HepG2 (cell line): ENCODE data around the gene NHERF2. TPM values are rescaled to one million over a fixed set of nuclear protein-coding genes. Genes with fewer than 3 reads are reported as not detected.

ENCODE experiments used
- CREM ChIP-seq, 2 experiments: sonication (generic) in 1 of 2; formaldehyde crosslinking in 1 of 2; IDR thresholded peaks; 2 replicates each; pipeline versions ENCODE4 v1.4.0 to v1.6.1; 2016 to 2020; ENCODE audit warnings: antibody characterized with exemption in 1 of 2, mild to moderate bottlenecking in 1 of 2, missing genetic modification reagents in 1 of 2
- POGZ ChIP-seq: sonication (generic); formaldehyde crosslinking; IDR thresholded peaks from 2 replicates; pipeline ENCODE4 v1.4.0; 2020; ENCODE audit warnings: mild to moderate bottlenecking, missing genetic modification reagents
- RXRA ChIP-seq: sonication (generic); formaldehyde crosslinking; IDR thresholded peaks from 2 replicates; pipeline ENCODE4 v1.5.1; 2020; ENCODE audit warnings: missing genetic modification reagents
- SOX5 ChIP-seq: IDR thresholded peaks from 2 replicates; pipeline ENCODE4 v1.6.1; 2016; ENCODE audit warnings: borderline replicate concordance
- TOPORS ChIP-seq: sonication (generic); formaldehyde crosslinking; IDR thresholded peaks from 2 replicates; pipeline ENCODE4 v1.8.0; 2023; ENCODE audit warnings: mild to moderate bottlenecking, missing genetic modification reagents
- ZKSCAN5 ChIP-seq: sonication (generic); formaldehyde crosslinking; IDR thresholded peaks from 2 replicates; pipeline ENCODE4 v1.5.1; 2020; ENCODE audit warnings: mild to moderate bottlenecking, missing genetic modification reagents
- ZNF121 ChIP-seq: sonication (generic); formaldehyde crosslinking; IDR thresholded peaks from 2 replicates; pipeline ENCODE4 v1.5.0; 2020; ENCODE audit warnings: mild to moderate bottlenecking, missing genetic modification reagents
- ZNF558 ChIP-seq: sonication (generic); formaldehyde crosslinking; IDR thresholded peaks from 2 replicates; pipeline ENCODE4 v1.9.0; 2022; ENCODE audit warnings: mild to moderate bottlenecking, missing genetic modification reagents, borderline replicate concordance
- ZNF660 ChIP-seq: sonication (generic); formaldehyde crosslinking; IDR thresholded peaks from 2 replicates; pipeline ENCODE4 v1.5.1; 2020; ENCODE audit warnings: mild to moderate bottlenecking, low read depth, missing genetic modification reagents, borderline replicate concordance
- ZNF747 ChIP-seq: sonication (generic); formaldehyde crosslinking; IDR thresholded peaks from 2 replicates; pipeline ENCODE4 v1.8.1; 2023; ENCODE audit warnings: missing genetic modification reagents, mild to moderate bottlenecking, borderline replicate concordance
- ZNF816 ChIP-seq: sonication (generic); formaldehyde crosslinking; IDR thresholded peaks from 2 replicates; pipeline ENCODE4 v1.8.0; 2022; ENCODE audit warnings: missing genetic modification reagents, mild to moderate bottlenecking, borderline replicate concordance
- ZNF891 ChIP-seq: sonication (generic); formaldehyde crosslinking; IDR thresholded peaks from 2 replicates; pipeline ENCODE4 v1.5.0; 2020; ENCODE audit warnings: mild to moderate bottlenecking, missing genetic modification reagents
- ZSCAN9 ChIP-seq: IDR thresholded peaks from 2 replicates; pipeline ENCODE4 v1.6.1; 2016; ENCODE audit warnings: borderline replicate concordance
- ZZZ3 ChIP-seq: sonication (generic); formaldehyde crosslinking; IDR thresholded peaks from 2 replicates; pipeline ENCODE4 v1.4.0; 2020; ENCODE audit warnings: missing genetic modification reagents, mild to moderate bottlenecking, borderline replicate concordance
- polyA plus RNA-seq, 8 experiments: library from polyadenylated mRNA; depleted of rRNA in 3 of 8; stranded (reverse) in 7 of 8; unstranded in 1 of 8; fragments of >200 nt; fragmentation: Illumina TruSeq in 4 of 8; extraction: Trizol in 4 of 8; gene quantifications; 2 replicates each; pipeline versions ENCODE4 v1.2.1 to v1.2.3, GENCODE V29; 2011 to 2016; ENCODE audit warnings: low read depth in 4 of 8, missing spikeins in 1 of 8, mixed read lengths in 1 of 8; ENCODE audit not compliant: insufficient read depth in 1 of 8
- total RNA-seq, 5 experiments: library from RNA; depleted of rRNA; stranded (reverse); fragments of >200 nt; fragmentation: Illumina TruSeq; extraction: Trizol; gene quantifications; 2 replicates each; pipeline ENCODE4 v1.2.3, GENCODE V29; 2016; ENCODE audit warnings: low read depth in 1 of 5
- TF ChIP-seq, protein P1 (sequence below): sonication (generic); formaldehyde crosslinking; IDR thresholded peaks from 2 replicates; pipeline ENCODE4 v1.4.0; 2020; ENCODE audit warnings: mild to moderate bottlenecking, missing genetic modification reagents, borderline replicate concordance
- TF ChIP-seq, protein P2 (sequence below): sonication (generic); formaldehyde crosslinking; IDR thresholded peaks from 2 replicates; pipeline ENCODE4 v1.4.0; 2020; ENCODE audit warnings: low read depth, mild to moderate bottlenecking, missing genetic modification reagents

NHERF2 gene
- total and polyA plus RNA-seq, 2 of the 13 experiments (the other 11 are each of a cell fraction or from before 2014, with no cell fraction given), result 23.7 to 39.3 TPM

DNA sequence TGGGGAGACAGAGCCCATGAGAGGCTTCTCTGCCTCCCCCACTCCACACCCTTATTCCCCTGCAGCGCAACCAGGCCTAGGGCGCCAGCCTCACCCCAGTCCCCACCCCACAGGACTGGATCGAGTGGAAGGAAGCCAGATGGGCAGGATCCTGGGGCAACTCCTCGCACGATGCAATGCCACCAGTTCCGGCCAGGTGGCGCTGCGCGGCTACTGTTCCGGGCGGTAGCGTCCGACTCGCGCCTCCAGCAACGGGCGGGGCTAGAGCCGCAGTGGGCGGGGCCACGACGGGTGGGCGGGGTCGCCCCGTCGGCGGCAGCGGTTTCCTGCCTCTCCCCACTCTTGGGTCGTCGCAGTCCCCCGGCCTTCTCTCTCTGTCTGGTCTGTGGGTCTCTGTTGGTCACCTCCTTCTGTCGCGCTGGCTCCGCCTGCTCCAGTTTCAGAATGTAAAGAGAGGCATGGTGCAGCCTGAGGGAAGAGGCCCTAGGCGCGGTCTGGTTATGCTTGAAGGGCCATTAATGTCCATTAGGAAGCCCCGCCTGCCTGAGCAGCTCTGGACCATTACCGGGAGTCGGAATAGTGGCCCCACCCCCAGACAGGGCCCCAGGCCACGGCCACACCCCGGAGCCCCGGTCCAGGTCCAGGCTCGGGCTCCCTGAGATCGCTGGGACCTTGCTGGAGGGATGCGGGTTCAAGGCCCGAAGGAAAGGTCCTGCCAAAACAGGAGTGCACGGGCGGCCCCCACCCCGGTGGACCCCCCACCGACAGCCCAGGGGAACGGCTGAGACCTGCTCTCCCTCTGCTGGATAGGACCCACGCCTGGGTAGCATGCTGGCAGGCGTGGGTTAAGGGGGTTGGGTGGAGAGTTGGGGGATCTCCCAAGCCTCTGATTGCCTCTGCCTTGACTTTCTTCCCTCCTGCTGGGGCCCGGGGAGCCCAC, 3.3 kb upstream of the NHERF2 start (continued):
- no peak for TF ChIP-seq ZNF121
- TF ChIP-seq, protein P1, sequence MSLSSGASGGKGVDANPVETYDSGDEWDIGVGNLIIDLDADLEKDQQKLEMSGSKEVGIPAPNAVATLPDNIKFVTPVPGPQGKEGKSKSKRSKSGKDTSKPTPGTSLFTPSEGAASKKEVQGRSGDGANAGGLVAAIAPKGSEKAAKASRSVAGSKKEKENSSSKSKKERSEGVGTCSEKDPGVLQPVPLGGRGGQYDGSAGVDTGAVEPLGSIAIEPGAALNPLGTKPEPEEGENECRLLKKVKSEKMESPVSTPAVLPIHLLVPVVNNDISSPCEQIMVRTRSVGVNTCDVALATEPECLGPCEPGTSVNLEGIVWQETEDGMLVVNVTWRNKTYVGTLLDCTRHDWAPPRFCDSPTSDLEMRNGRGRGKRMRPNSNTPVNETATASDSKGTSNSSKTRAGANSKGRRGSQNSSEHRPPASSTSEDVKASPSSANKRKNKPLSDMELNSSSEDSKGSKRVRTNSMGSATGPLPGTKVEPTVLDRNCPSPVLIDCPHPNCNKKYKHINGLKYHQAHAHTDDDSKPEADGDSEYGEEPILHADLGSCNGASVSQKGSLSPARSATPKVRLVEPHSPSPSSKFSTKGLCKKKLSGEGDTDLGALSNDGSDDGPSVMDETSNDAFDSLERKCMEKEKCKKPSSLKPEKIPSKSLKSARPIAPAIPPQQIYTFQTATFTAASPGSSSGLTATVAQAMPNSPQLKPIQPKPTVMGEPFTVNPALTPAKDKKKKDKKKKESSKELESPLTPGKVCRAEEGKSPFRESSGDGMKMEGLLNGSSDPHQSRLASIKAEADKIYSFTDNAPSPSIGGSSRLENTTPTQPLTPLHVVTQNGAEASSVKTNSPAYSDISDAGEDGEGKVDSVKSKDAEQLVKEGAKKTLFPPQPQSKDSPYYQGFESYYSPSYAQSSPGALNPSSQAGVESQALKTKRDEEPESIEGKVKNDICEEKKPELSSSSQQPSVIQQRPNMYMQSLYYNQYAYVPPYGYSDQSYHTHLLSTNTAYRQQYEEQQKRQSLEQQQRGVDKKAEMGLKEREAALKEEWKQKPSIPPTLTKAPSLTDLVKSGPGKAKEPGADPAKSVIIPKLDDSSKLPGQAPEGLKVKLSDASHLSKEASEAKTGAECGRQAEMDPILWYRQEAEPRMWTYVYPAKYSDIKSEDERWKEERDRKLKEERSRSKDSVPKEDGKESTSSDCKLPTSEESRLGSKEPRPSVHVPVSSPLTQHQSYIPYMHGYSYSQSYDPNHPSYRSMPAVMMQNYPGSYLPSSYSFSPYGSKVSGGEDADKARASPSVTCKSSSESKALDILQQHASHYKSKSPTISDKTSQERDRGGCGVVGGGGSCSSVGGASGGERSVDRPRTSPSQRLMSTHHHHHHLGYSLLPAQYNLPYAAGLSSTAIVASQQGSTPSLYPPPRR (CRISPR knock-in tag), result peak; percentile 32; the same call in 1 of the 2 replicates
- peak; percentile 41; the same call in 1 of the 2 replicates for TF ChIP-seq SOX5 (CRISPR knock-in tag)
- TF ChIP-seq ZNF660 (CRISPR knock-in tag), result no peak
- TF ChIP-seq TOPORS, result no peak
- no peak for TF ChIP-seq ZNF891 (CRISPR knock-in tag)
- TF ChIP-seq, protein P2, sequence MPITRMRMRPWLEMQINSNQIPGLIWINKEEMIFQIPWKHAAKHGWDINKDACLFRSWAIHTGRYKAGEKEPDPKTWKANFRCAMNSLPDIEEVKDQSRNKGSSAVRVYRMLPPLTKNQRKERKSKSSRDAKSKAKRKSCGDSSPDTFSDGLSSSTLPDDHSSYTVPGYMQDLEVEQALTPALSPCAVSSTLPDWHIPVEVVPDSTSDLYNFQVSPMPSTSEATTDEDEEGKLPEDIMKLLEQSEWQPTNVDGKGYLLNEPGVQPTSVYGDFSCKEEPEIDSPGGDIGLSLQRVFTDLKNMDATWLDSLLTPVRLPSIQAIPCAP (CRISPR knock-in tag), result no peak
- TF ChIP-seq ZZZ3 (CRISPR knock-in tag), result no peak; the same call in 1 of the 2 replicates
- no peak for TF ChIP-seq ZNF816 (CRISPR knock-in tag)
- no peak for TF ChIP-seq ZKSCAN5 (CRISPR knock-in tag)
- TF ChIP-seq ZNF747, result peak; percentile 90
- TF ChIP-seq ZNF558 (CRISPR knock-in tag), result no peak
- peak; percentile 55; the same call in 1 of the 2 replicates for TF ChIP-seq RXRA
- no peak for TF ChIP-seq CREM (IDR thresholded peaks at IDR 0.05)
- no peak for TF ChIP-seq CREM (CRISPR knock-in tag; IDR thresholded peaks at IDR 0.05)
- 0 out of 2 replicates have a peak, but pooled peaks have one; percentile 18 for TF ChIP-seq ZSCAN9 (CRISPR knock-in tag)
- no peak; the same call in 1 of the 2 replicates for TF ChIP-seq POGZ (CRISPR knock-in tag)
